WTC11 (cell line): ENCODE data around the gene ATG7. TPM values are rescaled to one million over a fixed set of nuclear protein-coding genes. Genes with fewer than 3 reads are reported as not detected.

ENCODE experiments used
- ATAC-seq: fragments of 200-7000 bp; cut with Tn5 transposase; 2 replicates; pipeline ENCODE4 v1.10.0; 2021; ENCODE audit warnings: mild to moderate bottlenecking, moderate library complexity
- CTCF ChIA-PET: fragments of 300-600 bp; sonication (Branson Sonifier 250); formaldehyde crosslinking; loops from one replicate; lab custom pipeline; 2021; ENCODE audit warnings: antibody characterized with exemption; lab: Charles Lee
- POLR2A ChIA-PET: fragments of 350-600 bp; sonication (Branson Sonifier 250); formaldehyde crosslinking; loops from one replicate; lab custom pipeline; 2021; ENCODE audit warnings: antibody characterized with exemption; lab: Charles Lee
- DNase-seq: peaks from one replicate; pipeline ENCODE4 v3.0.0; 2021; ENCODE audit warnings: low spot score
- H3K27ac Mint-ChIP-seq: 2 replicates; pipeline ENCODE4 v1.8.0; 2021; ENCODE audit warnings: mixed read lengths
- H3K27me3 Mint-ChIP-seq: 2 replicates; pipeline ENCODE4 v1.8.0; 2021; ENCODE audit warnings: low read depth, mild to moderate bottlenecking, moderate library complexity, mixed read lengths
- H3K36me3 Mint-ChIP-seq: 2 replicates; pipeline ENCODE4 v1.8.0; 2021; ENCODE audit warnings: mixed read lengths
- H3K4me1 Mint-ChIP-seq: 2 replicates; pipeline ENCODE4 v1.8.0; 2022; ENCODE audit warnings: mixed read lengths
- H3K4me3 Mint-ChIP-seq: 2 replicates; pipeline ENCODE4 v1.8.0; 2021; ENCODE audit warnings: mild to moderate bottlenecking, moderate library complexity, mixed read lengths
- H3K9me3 Mint-ChIP-seq: 2 replicates; pipeline ENCODE4 v1.8.0; 2021; ENCODE audit warnings: mixed read lengths
- ATF1 ChIP-seq: sonication (generic); formaldehyde crosslinking; IDR thresholded peaks from 2 replicates; pipeline ENCODE4 v1.8.1; 2023; ENCODE audit warnings: mild to moderate bottlenecking, moderate library complexity, missing genetic modification reagents
- CREB1 ChIP-seq: sonication (generic); formaldehyde crosslinking; IDR thresholded peaks from 2 replicates; pipeline ENCODE4 v1.8.0; 2023; ENCODE audit warnings: mild to moderate bottlenecking, missing genetic modification reagents
- CREM ChIP-seq: sonication (generic); formaldehyde crosslinking; IDR thresholded peaks from 2 replicates; pipeline ENCODE4 v1.8.1; 2022; ENCODE audit warnings: mild to moderate bottlenecking, missing genetic modification reagents, moderate library complexity
- E2F4 ChIP-seq: sonication (generic); formaldehyde crosslinking; IDR thresholded peaks from 2 replicates; pipeline ENCODE4 v1.8.1; 2022; ENCODE audit warnings: low read depth, mild to moderate bottlenecking, moderate library complexity, missing genetic modification reagents, borderline replicate concordance
- ESRRA ChIP-seq: sonication (generic); formaldehyde crosslinking; IDR thresholded peaks from 2 replicates; pipeline ENCODE4 v1.8.1; 2022; ENCODE audit warnings: mild to moderate bottlenecking, missing genetic modification reagents, borderline replicate concordance
- JAZF1 ChIP-seq: fragments of 250-450 bp; sonication (Bioruptor Pico); IDR thresholded peaks from 2 replicates; pipeline ENCODE4 v1.9.0; 2021; ENCODE audit warnings: moderate library complexity, mild to moderate bottlenecking, inconsistent platforms
- MLX ChIP-seq: sonication (generic); formaldehyde crosslinking; IDR thresholded peaks from 2 replicates; pipeline ENCODE4 v1.8.1; 2023; ENCODE audit warnings: mild to moderate bottlenecking, missing genetic modification reagents, moderate library complexity
- OVOL2 ChIP-seq: fragments of 250-450 bp; sonication (Bioruptor Pico); IDR thresholded peaks from 2 replicates; pipeline ENCODE4 v1.9.0; 2021; ENCODE audit warnings: mild to moderate bottlenecking, borderline replicate concordance
- RORB ChIP-seq: fragments of 250-450 bp; sonication (Bioruptor Pico); IDR thresholded peaks from 2 replicates; pipeline ENCODE4 v1.9.0; 2021; ENCODE audit warnings: mild to moderate bottlenecking
- SMAD3 ChIP-seq: sonication (generic); formaldehyde crosslinking; IDR thresholded peaks from 2 replicates; pipeline ENCODE4 v1.8.0; 2022; ENCODE audit warnings: missing genetic modification reagents, mild to moderate bottlenecking, borderline replicate concordance
- ZNF138 ChIP-seq: sonication (generic); formaldehyde crosslinking; conservative IDR thresholded peaks from 2 replicates; pipeline ENCODE4 v1.8.1; 2022; ENCODE audit warnings: mild to moderate bottlenecking, moderate library complexity, missing genetic modification reagents
- ZNF317 ChIP-seq: sonication (generic); formaldehyde crosslinking; IDR thresholded peaks from 2 replicates; pipeline ENCODE4 v1.8.1; 2023; ENCODE audit warnings: low read depth, mild to moderate bottlenecking, moderate library complexity, missing genetic modification reagents, borderline replicate concordance
- ZNF512 ChIP-seq: sonication (generic); formaldehyde crosslinking; IDR thresholded peaks from 2 replicates; pipeline ENCODE4 v1.8.1; 2022; ENCODE audit warnings: missing genetic modification reagents, borderline replicate concordance
- ZNF532 ChIP-seq: fragments of 250-450 bp; sonication (Bioruptor Pico); IDR thresholded peaks from 2 replicates; pipeline ENCODE4 v1.9.0; 2021; ENCODE audit warnings: mild to moderate bottlenecking, borderline replicate concordance
- total RNA-seq: library from RNA; stranded (reverse); gene quantifications from 3 replicates; pipeline ENCODE4 v1.2.3, GENCODE V29; 2021
- TF ChIP-seq, protein P1 (sequence below): fragments of 250-450 bp; sonication (Bioruptor Pico); IDR thresholded peaks from 2 replicates; pipeline ENCODE4 v1.9.0; 2021; ENCODE audit warnings: mild to moderate bottlenecking
- TF ChIP-seq, protein P2 (sequence below): sonication (generic); formaldehyde crosslinking; IDR thresholded peaks from 2 replicates; pipeline ENCODE4 v1.8.1; 2023; ENCODE audit warnings: mild to moderate bottlenecking, missing genetic modification reagents
- TF ChIP-seq, protein P3 (sequence below): fragments of 200-600 bp; IDR thresholded peaks from 2 replicates; pipeline ENCODE4 v1.8.0; 2022; ENCODE audit warnings: antibody characterized with exemption
- TF ChIP-seq, protein P4 (sequence below): fragments of 250-450 bp; sonication (Bioruptor Pico); IDR thresholded peaks from 2 replicates; pipeline ENCODE4 v1.9.0; 2021; ENCODE audit warnings: mild to moderate bottlenecking

The ATG7 gene
- total RNA-seq, 1 experiment from 2014 or later: 17.5 TPM

DNA sequence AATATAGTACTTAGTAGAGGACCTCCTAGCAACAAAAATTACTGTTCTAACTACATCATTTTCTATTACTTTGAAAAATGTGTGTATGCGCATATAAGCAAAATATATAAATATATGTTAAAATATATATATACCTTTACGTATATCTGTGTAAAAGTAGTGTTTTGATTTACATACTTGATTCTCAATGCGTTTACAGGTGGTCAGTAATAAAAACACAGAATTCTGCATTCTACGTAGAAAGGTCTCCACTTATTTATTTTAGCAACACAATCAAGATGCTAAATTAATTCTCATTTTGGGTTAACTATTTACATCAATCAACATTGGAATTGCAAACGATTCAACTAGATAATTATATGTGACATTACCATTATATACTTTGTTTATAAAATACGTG lies 158.0 kb downstream of the ATG7 start (continued):
- no peak for TF ChIP-seq ATF1 (CRISPR knock-in tag)

- Mint-ChIP-seq H3K4me1 (no peaks in the 10 kb centered on the region), H3K9me3 (no peaks in the 10 kb centered on the region), H3K27me3 (no peaks in the 10 kb centered on the region), H3K36me3 (no peaks in the 10 kb centered on the region; the same call in 1 of the 2 replicates), H3K4me3 (no peak overlapping the region), H3K27ac (no peak overlapping the region)
- ChIA-PET POLR2A (no interaction called here), CTCF (no interaction called here)
- no peak for ATAC-seq
- TF ChIP-seq, protein P1, sequence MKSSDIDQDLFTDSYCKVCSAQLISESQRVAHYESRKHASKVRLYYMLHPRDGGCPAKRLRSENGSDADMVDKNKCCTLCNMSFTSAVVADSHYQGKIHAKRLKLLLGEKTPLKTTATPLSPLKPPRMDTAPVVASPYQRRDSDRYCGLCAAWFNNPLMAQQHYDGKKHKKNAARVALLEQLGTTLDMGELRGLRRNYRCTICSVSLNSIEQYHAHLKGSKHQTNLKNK (CRISPR knock-in tag): no peak
- TF ChIP-seq ATF1 (CRISPR knock-in tag) (no peak), JAZF1 (CRISPR knock-in tag) (no peak), SMAD3 (no peak), MLX (no peak)
- no peak for DNase-seq
Observed at GRCh38 chr3:11430624-11431023, 158.4 kb downstream of the ATG7 start.

DNA sequence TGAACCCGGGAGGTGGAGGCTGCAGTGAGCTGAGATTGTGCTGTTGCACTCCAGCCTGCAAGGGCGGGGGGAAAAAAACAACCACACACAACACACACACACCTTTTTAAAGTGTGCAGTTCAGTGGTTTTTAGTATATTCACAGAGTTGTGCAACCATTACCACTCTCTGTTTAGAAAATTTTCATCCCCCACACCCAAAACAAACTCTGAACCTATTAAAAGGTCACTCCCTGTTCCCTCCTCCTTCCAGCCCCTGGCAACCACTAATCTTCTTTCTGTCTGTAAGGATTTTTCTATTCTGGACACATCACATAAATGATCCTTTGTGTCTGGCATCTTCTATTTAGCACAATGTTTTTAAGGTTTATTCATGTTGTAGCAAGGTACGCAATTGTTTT lies 159.1 kb downstream of the ATG7 start:
- Mint-ChIP-seq H3K4me3 (no peak overlapping the region), H3K9me3 (no peaks in the 10 kb centered on the region), H3K27me3 (no peaks in the 10 kb centered on the region), H3K4me1 (no peaks in the 10 kb centered on the region), H3K27ac (no peak overlapping the region), H3K36me3 (no peaks in the 10 kb centered on the region; the same call in 1 of the 2 replicates)
- ATAC-seq (no peak), DNase-seq (no peak)
- ChIA-PET POLR2A (no interaction called here), CTCF (no interaction called here)
- TF ChIP-seq ESRRA (CRISPR knock-in tag): no peak
- TF ChIP-seq ZNF532 (CRISPR knock-in tag): no peak
- no peak for TF ChIP-seq CREM (CRISPR knock-in tag)
- TF ChIP-seq, protein P2, sequence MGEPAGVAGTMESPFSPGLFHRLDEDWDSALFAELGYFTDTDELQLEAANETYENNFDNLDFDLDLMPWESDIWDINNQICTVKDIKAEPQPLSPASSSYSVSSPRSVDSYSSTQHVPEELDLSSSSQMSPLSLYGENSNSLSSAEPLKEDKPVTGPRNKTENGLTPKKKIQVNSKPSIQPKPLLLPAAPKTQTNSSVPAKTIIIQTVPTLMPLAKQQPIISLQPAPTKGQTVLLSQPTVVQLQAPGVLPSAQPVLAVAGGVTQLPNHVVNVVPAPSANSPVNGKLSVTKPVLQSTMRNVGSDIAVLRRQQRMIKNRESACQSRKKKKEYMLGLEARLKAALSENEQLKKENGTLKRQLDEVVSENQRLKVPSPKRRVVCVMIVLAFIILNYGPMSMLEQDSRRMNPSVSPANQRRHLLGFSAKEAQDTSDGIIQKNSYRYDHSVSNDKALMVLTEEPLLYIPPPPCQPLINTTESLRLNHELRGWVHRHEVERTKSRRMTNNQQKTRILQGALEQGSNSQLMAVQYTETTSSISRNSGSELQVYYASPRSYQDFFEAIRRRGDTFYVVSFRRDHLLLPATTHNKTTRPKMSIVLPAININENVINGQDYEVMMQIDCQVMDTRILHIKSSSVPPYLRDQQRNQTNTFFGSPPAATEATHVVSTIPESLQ (CRISPR knock-in tag): no peak
- no peak for TF ChIP-seq OVOL2 (CRISPR knock-in tag)
- no peak for TF ChIP-seq ZNF317
- no peak for TF ChIP-seq ZNF138 (CRISPR knock-in tag)
- TF ChIP-seq E2F4 (CRISPR knock-in tag): no peak
- TF ChIP-seq, protein P3, sequence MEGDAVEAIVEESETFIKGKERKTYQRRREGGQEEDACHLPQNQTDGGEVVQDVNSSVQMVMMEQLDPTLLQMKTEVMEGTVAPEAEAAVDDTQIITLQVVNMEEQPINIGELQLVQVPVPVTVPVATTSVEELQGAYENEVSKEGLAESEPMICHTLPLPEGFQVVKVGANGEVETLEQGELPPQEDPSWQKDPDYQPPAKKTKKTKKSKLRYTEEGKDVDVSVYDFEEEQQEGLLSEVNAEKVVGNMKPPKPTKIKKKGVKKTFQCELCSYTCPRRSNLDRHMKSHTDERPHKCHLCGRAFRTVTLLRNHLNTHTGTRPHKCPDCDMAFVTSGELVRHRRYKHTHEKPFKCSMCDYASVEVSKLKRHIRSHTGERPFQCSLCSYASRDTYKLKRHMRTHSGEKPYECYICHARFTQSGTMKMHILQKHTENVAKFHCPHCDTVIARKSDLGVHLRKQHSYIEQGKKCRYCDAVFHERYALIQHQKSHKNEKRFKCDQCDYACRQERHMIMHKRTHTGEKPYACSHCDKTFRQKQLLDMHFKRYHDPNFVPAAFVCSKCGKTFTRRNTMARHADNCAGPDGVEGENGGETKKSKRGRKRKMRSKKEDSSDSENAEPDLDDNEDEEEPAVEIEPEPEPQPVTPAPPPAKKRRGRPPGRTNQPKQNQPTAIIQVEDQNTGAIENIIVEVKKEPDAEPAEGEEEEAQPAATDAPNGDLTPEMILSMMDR: no peak
- TF ChIP-seq, protein P4, sequence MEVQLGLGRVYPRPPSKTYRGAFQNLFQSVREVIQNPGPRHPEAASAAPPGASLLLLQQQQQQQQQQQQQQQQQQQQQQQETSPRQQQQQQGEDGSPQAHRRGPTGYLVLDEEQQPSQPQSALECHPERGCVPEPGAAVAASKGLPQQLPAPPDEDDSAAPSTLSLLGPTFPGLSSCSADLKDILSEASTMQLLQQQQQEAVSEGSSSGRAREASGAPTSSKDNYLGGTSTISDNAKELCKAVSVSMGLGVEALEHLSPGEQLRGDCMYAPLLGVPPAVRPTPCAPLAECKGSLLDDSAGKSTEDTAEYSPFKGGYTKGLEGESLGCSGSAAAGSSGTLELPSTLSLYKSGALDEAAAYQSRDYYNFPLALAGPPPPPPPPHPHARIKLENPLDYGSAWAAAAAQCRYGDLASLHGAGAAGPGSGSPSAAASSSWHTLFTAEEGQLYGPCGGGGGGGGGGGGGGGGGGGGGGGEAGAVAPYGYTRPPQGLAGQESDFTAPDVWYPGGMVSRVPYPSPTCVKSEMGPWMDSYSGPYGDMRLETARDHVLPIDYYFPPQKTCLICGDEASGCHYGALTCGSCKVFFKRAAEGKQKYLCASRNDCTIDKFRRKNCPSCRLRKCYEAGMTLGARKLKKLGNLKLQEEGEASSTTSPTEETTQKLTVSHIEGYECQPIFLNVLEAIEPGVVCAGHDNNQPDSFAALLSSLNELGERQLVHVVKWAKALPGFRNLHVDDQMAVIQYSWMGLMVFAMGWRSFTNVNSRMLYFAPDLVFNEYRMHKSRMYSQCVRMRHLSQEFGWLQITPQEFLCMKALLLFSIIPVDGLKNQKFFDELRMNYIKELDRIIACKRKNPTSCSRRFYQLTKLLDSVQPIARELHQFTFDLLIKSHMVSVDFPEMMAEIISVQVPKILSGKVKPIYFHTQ: no peak
- no peak for TF ChIP-seq RORB
- no peak for TF ChIP-seq ZNF512 (CRISPR knock-in tag)
- no peak for TF ChIP-seq CREB1 (CRISPR knock-in tag)
